Measurements from ENCODE around the gene MISP3.

Gene MISP3

DNA sequence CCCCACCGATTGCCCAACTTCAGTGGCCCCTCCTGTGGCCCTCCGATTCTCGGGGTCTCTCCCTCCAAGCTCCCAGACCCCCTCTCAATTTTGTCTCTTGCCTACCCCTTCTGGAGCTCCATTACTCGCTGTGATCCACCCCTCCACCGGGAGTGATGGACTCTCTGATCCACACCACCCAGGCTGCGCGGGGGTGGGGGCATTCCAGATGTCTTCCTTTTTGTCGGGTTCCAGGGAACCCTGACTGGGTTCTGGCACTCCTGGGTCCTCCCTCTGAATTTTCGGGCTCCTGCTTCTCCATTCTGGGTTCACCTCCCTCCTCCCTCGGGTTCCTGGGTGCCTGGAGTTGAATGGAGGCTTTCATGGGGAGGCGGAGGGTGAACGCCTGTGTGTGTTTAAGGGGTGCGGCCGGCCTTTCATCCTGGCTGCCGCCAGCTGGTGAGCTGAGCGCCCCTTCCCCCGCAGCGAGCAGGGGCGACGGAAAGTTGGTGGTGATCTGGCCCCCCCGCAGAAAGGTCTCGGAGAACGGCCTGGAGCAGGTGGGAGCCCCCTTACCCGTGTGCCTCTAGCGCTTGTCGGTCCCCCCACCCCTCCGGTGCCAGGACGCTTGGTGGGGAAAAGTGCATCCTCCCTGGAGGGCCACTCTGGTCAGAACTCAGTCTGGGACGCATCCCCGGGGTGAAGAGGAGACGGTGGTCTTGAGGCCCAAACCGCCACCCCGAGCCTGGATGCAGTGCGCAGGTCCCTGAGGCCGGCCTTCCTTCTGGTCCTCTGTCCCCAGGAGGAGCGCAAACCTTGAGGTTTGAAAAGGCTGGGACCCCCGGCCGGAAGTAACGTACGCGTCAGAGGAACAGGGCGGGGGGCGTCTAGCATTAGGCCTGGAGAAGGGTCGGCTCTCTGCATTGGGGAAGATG is 1.6 kb downstream of the MISP3 start:
- H3K27ac ChIP-seq: peak overlapping the region; percentile 79
- no peak for DNase-seq (ENCODE audit: low read depth, low spot score)

DNA sequence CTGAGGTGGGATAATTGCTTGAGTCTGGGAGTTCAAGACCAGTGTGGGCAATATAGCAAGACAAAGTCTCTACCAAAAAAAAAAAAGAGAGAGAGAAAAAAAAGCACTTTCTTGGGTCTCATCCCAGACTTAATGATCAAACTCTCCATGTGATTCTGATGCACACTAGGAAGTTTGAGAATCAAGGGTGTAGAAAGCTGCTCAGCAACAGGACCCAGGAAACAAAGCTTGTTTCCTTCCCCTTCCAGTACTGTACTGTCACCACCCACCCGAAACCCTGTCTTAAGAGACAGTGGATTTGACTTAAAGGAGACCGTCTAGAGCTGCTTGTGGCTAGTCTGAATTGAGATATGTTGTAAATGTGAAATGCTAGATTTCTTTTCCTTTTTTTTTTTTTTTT is 5.8 kb downstream of the MISP3 start:
- H3K27ac ChIP-seq: no peak overlapping the region
- DNase-seq (ENCODE audit: low read depth, low spot score): no peak

- DNase-seq (ENCODE audit: low read depth, low spot score): peak; percentile 86
- H3K27ac ChIP-seq: peak overlapping the region; percentile 88
Measured at GRCh38 chr19:14080887-14081796, 8.6 kb downstream of the MISP3 start.

GRCh38 chr19:14081797-14082674 is 9.4 kb downstream of the MISP3 start:
- DNase-seq (ENCODE audit: low read depth, low spot score): peak; percentile 81
- peak overlapping the region; percentile 88 for H3K27ac ChIP-seq

- no peak for DNase-seq (ENCODE audit: low read depth, low spot score)
- H3K27ac ChIP-seq: no peak overlapping the region
Measured at GRCh38 chr19:14082675-14082960, 10.0 kb downstream of the MISP3 start.

DNA sequence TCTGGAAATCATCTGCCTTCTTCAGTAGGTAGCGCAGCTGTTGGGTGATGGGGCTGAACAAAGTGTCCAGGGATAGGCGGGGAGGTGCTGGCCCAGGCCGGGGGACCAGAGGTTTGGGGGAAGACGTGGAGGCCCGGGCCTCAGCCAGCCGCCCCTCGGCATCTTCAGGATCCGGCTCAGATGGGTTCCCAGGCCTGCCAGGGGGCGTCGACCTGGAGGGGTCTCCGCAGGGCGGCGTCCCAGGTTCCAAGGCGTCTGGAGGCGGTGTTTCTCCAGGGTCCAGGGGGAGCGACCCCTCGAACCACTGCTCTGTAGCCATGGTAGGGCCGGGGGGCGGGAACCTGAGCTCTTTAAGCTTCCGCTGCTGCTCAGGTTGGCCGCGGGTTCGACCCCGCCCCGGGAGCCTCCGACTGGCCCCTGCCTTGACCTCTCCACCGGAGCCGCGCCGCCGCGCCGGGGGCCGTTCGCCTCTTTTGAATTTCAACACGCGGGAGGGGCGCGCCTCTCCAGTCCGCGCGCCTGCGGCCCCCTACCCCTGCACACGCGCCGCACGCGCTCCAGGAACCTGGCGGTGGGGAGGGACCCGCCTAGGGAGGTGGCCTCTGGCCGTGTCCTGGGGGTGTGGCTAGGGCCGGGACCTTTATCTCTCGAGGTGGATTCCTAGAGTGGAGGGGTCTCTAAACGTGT is 12.9 kb downstream of the MISP3 start, which contains the start of gene C19orf67:
TSS of gene C19orf67 (minus strand) at position 475 of the 687 bp plus-strand sequence. CDS start at position 319, 156 bp downstream.
- DNase-seq (ENCODE audit: low read depth, low spot score): no peak
- no peak within 1 kb of the TSS for H3K27ac ChIP-seq

DNA sequence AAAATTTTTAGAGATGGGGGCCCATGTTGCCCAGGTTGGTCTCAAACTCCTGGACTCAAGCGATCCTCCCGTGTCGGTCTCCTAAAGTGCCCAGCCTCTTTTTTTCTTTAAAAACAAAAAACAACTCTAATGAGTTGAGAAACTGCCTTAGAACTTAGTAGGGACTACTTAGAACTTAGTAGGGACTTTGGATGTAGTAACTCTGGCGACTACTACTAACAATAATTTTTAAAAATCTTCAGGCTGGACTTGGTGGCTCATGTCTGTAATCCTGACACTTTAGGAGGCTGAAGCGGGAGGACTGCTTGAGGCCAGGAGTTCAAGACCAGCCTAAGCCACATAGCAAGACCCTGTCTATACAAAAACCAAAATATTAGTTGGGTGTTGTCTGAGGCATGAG is 13.5 kb downstream of the MISP3 start:
- DNase-seq (ENCODE audit: low read depth, low spot score): no peak
- no peak overlapping the region for H3K27ac ChIP-seq

DNA sequence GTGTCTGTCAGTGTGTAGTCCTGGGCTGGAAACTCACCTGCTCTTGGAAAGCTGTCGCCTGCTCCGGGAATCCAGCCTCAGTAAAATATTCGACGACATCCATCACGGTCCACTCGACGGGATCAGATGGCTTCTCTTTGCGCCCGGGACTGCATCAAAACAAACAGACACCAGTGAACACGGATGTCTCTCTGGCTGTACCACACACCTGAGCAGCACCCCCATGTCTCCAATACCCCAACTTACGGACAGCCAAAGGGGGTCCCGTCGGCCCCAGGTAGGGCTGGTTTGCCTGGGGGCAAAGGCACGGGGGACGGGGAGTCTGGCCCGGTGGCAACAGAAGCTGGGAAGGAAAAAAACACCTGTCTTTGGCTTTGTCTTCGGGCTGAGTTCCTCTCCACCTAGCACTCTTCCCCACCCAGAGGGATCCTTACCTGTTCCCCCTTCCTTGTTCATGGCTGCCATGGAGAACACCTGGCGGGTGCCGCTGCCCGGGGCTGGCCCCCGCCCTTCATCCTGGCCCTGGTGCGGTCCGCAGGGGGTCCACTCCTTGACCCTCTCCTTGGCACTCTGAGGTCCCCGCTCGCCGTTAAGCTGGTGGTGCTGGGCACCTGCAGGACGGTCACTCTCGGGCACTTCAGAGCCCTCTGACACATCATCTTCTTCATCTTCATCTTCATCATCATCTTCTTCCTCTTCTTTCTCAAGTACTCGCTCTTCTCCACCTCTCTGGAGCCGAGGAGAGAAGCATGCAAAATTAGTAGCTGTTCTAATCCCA is 16.2 kb downstream of the MISP3 start:
- DNase-seq (ENCODE audit: low read depth, low spot score): no peak
- H3K27ac ChIP-seq: no peak overlapping the region

DNA sequence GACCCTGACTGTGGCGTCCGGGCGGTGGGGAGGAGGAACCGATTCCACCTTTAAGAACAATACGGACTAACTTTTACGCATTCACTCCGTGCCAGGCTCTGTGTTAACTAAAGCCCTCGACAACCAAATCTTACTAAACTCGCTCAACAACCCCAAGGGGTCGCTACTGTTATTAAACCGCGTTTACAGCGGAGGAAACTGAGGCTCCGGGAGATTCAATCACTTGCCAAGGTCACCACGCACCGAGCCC is 16.8 kb downstream of the MISP3 start:
- H3K27ac ChIP-seq: no peak overlapping the region
- no peak for DNase-seq (ENCODE audit: low read depth, low spot score)

- H3K27ac ChIP-seq: peak overlapping the region; percentile 23
- DNase-seq (ENCODE audit: low read depth, low spot score): no peak
Measured at GRCh38 chr19:14089662-14090508, 17.3 kb downstream of the MISP3 start.

- H3K27ac ChIP-seq: peak within 1 kb of the TSS; percentile 23
- no peak for DNase-seq (ENCODE audit: low read depth, low spot score)
Measured at GRCh38 chr19:14090509-14091080, 18.0 kb downstream of the MISP3 start, which contains the start of gene SAMD1. Gene SAMD1 (minus strand): TSS chr19:14090751.

DNA sequence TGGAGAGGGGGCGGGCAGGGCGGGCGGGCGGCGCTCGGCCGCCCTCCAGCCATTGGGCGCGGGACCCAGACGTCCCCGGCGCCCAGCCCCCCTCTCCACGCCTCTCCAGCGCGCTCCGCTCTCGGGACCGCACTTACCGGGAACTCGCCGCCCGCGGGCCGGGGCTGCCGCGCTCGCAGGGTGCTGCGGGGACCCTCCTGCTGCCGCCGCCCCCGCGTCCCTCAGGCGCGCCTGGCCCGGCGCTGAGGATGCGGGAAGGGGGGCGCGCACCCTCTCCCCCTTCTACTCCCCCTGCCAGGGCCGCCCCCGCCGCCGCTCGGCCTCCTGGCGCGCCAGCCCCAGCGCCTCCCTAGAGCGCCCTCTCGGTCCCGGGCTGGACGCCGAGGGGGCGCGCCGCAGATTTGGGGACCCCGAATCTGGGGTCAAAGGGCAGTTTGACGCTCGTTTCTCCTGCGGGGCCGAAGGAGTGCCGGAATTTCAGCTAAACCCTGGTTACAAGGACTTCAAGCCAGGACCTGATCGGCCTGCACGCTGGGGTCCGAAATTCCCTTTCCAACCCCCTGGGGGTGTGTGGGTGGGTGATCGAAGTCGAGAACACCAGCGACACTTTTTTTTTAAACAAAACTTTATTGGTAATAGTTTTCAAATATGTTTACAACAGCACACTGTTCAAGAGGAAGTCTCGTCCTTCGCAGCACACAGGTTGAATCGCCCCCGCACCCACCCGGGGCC is 18.7 kb downstream of the MISP3 start:
- no peak for DNase-seq (ENCODE audit: low read depth, low spot score)
- H3K27ac ChIP-seq: peak overlapping the region; percentile 23

DNA sequence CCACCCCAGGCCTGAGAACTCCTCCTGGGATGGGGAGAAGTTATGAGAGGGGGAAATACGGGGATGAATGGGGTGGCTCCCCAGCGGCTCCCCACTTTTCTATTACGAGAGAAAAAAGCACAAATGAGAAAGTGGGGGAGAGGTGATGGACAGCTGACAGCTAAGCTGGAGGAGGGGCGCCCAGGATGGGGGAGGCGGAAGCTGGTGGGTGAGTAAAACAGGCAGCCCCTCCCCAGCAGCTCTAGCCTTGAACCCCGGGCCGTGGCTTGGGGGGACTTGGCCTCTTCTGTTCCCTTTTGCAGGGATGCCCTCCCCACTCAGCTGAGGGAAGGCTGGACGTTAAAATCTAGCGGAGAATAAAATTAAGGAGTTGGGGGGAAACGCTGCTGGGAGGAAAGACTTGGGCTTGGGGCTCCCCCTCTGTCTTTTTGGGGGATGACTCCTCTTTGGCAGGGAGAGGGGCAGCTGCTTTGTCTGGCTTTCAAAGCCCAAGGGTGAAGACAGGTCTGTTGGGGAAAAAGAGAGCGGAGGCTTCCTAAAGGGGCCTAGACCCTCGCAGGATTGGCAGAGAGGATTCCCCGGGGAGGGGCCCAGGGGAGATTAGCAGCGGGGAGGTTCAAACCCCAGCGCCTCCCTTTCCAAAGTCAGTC is 19.4 kb downstream of the MISP3 start:
- H3K27ac ChIP-seq: no peak overlapping the region
- DNase-seq (ENCODE audit: low read depth, low spot score): no peak

GRCh38 chr19:14093117-14093823 is 20.7 kb downstream of the MISP3 start:
- no peak for DNase-seq (ENCODE audit: low read depth, low spot score)
- H3K27ac ChIP-seq: no peak overlapping the region

GRCh38 chr19:14094854-14095253 is 22.3 kb downstream of the MISP3 start:
- H3K27ac ChIP-seq: no peak overlapping the region
- DNase-seq (ENCODE audit: low read depth, low spot score): no peak
